HepG2 (cell line): ENCODE measurements around the gene HDAC4. TPM values are rescaled to one million over a fixed set of nuclear protein-coding genes. Genes with fewer than 3 reads are reported as not detected.
A peak's percentile ranks its signal among the peaks of the same experiment; 100 is the strongest.

Source experiments
- ATAC-seq: fragments of 200-7000 bp; cut with Tn5 transposase; 3 replicates; pipeline ENCODE4 v1.9.1; 2020; ENCODE audit warnings: mild to moderate bottlenecking, moderate library complexity
- BruUV-seq: library from RNA; stranded (reverse); fragments of 400-500 nt; replicated peaks from 2 replicates; lab custom pipeline; 2021; lab: Mats Ljungman, UMichigan
- CTCF ChIA-PET: fragments of 300-600 bp; formaldehyde crosslinking; extraction: SDS; loops from one replicate; lab custom pipeline; 2021; ENCODE audit warnings: low total read pairs, inconsistent platforms, low intra/inter-chr PET ratio; lab: Yijun Ruan, JAX
- POLR2A ChIA-PET: fragments of 350-600 bp; sonication (Branson Sonifier 250); formaldehyde crosslinking; loops from one replicate; lab custom pipeline; 2020; ENCODE audit warnings: antibody characterized with exemption, inconsistent platforms; lab: Yijun Ruan, JAX
- DNase-seq: peaks from one replicate; pipeline ENCODE4 v3.0.0-alpha.2; 2015; ENCODE audit warnings: low spot score
- FAIRE-seq: peaks from 3 replicates; lab custom pipeline; 2011; peaks lifted over from hg19 to GRCh38; lab: Jason Lieb, UNC
- H2AFZ ChIP-seq: one replicate; pipeline ENCODE4 v1.6.1; 2011; ENCODE audit warnings: low read length, inconsistent platforms
- H3K27ac ChIP-seq: fragments of 300-600 bp; 3 replicates; pipeline ENCODE4 v1.8.0; 2011; ENCODE audit warnings: mixed run types, mild to moderate bottlenecking, mixed read lengths, low read length, inconsistent platforms; ENCODE audit not compliant: insufficient read depth; ENCODE audit errors: extremely low read length
- H3K27me3 ChIP-seq, 2 experiments: fragments of 200-600 bp in 1 of 2; 2 replicates in 1 of 2; 3 replicates in 1 of 2; pipeline versions ENCODE4 v1.6.0 to v1.8.0; 2011; ENCODE audit warnings: low read length in 2 of 2, mild to moderate bottlenecking in 2 of 2, moderate library complexity in 2 of 2, inconsistent platforms in 1 of 2; ENCODE audit not compliant: insufficient read depth in 2 of 2, control insufficient read depth in 1 of 2
- H3K36me3 ChIP-seq, 2 experiments: fragments of 200-600 bp in 1 of 2; replicated peaks in 1 of 2; 2 replicates in 1 of 2; 3 replicates in 1 of 2; pipeline versions ENCODE4 v1.5.1 to v1.8.0; 2011; ENCODE audit warnings: low read length in 2 of 2, inconsistent platforms in 1 of 2; ENCODE audit not compliant: insufficient read depth in 2 of 2, control insufficient read depth in 1 of 2
- H3K4me1 ChIP-seq: 2 replicates; pipeline ENCODE4 v1.5.1; 2012; ENCODE audit warnings: low read length, inconsistent platforms; ENCODE audit not compliant: insufficient read depth
- H3K4me2 ChIP-seq: 2 replicates; pipeline ENCODE4 v1.6.0; 2011; ENCODE audit warnings: low read depth, low read length, inconsistent platforms
- H3K4me3 ChIP-seq, 3 experiments: fragments of 200-600 bp in 1 of 3; sonication (generic), shearing (Covaris generic) in 1 of 3; replicated peaks in 1 of 3; 2 replicates each; pipeline ENCODE4 v1.5.1; 2011 to 2016; ENCODE audit warnings: low read length in 3 of 3, inconsistent platforms in 2 of 3, low read depth in 2 of 3, mild to moderate bottlenecking in 2 of 3, control low read depth in 1 of 3, mixed read lengths in 1 of 3; ENCODE audit not compliant: insufficient read depth in 1 of 3
- H3K79me2 ChIP-seq: one replicate; pipeline ENCODE4 v1.6.1; 2011; ENCODE audit warnings: low read length, inconsistent platforms; ENCODE audit not compliant: insufficient read depth
- H3K9ac ChIP-seq: 2 replicates; pipeline ENCODE4 v1.6.0; 2011; ENCODE audit warnings: mild to moderate bottlenecking, low read depth, low read length, inconsistent platforms; ENCODE audit not compliant: insufficient read depth
- H3K9me3 ChIP-seq: 2 replicates; pipeline ENCODE4 v1.5.1; 2012; ENCODE audit warnings: mild to moderate bottlenecking, low read length
- H4K20me1 ChIP-seq: 2 replicates; pipeline ENCODE4 v1.6.0; 2011; ENCODE audit warnings: inconsistent platforms, mild to moderate bottlenecking, low read length, moderate library complexity; ENCODE audit not compliant: insufficient read depth
- HNRNPL ChIP-seq: fragments of 200-400 bp; formaldehyde crosslinking; IDR thresholded peaks from 2 replicates; pipeline ENCODE4 v1.6.1; 2017; ENCODE audit warnings: mild to moderate bottlenecking, low read depth, low read length
- RBM22 ChIP-seq: fragments of 200-400 bp; formaldehyde crosslinking; optimal IDR thresholded peaks from 2 replicates; pipeline ENCODE3; 2017; ENCODE audit warnings: mild to moderate bottlenecking, low read length, moderate library complexity
- SIX4 ChIP-seq: sonication (generic); formaldehyde crosslinking; IDR thresholded peaks from 2 replicates; pipeline ENCODE4 v1.4.0; 2020; ENCODE audit warnings: missing genetic modification reagents
- ZFP37 ChIP-seq: sonication (generic); formaldehyde crosslinking; IDR thresholded peaks from 2 replicates; pipeline ENCODE4 v1.4.0; 2020; ENCODE audit warnings: missing genetic modification reagents, borderline replicate concordance
- ZNF484 ChIP-seq: sonication (generic); formaldehyde crosslinking; IDR thresholded peaks from 2 replicates; pipeline ENCODE4 v1.5.1; 2020; ENCODE audit warnings: mild to moderate bottlenecking, low read depth, missing genetic modification reagents, borderline replicate concordance
- WGBS: methylation state at CpG from one replicate; pipeline ENCODE4 v1.1.6; 2017; ENCODE audit warnings: low lambda C conversion rate; 5-methylcytosine and 5-hydroxymethylcytosine counted together
- in situ Hi-C: cut with HindIII; loops from 2 replicates; pipeline ENCODE4 v1.10.0; 2017; ENCODE audit warnings: low pct_unique_long_range_greater_than_20kb; ENCODE audit not compliant: extremely low pct_ligation_motif_present
- intact Hi-C: fragments of 100-400 bp; cut with micrococcal nuclease; formaldehyde crosslinking; loops from one replicate; pipeline ENCODE4 v1.10.0; 2022; ENCODE audit not compliant: unreplicated experiment
- polyA plus RNA-seq, 8 experiments: library from polyadenylated mRNA; depleted of rRNA in 3 of 8; stranded (reverse) in 7 of 8; unstranded in 1 of 8; fragments of >200 nt; fragmentation: Illumina TruSeq in 4 of 8; extraction: Trizol in 4 of 8; gene quantifications; 2 replicates each; pipeline versions ENCODE4 v1.2.1 to v1.2.3, GENCODE V29; 2011 to 2016; ENCODE audit warnings: low read depth in 4 of 8, missing spikeins in 1 of 8, mixed read lengths in 1 of 8; ENCODE audit not compliant: insufficient read depth in 1 of 8
- total RNA-seq, 5 experiments: library from RNA; depleted of rRNA; stranded (reverse); fragments of >200 nt; fragmentation: Illumina TruSeq; extraction: Trizol; gene quantifications; 2 replicates each; pipeline ENCODE4 v1.2.3, GENCODE V29; 2016; ENCODE audit warnings: low read depth in 1 of 5

Gene HDAC4
- total and polyA plus RNA-seq, 2 of the 13 experiments (the other 11 are each of a cell fraction or from before 2014, with no cell fraction given), result 10.1 to 11.5 TPM

DNA sequence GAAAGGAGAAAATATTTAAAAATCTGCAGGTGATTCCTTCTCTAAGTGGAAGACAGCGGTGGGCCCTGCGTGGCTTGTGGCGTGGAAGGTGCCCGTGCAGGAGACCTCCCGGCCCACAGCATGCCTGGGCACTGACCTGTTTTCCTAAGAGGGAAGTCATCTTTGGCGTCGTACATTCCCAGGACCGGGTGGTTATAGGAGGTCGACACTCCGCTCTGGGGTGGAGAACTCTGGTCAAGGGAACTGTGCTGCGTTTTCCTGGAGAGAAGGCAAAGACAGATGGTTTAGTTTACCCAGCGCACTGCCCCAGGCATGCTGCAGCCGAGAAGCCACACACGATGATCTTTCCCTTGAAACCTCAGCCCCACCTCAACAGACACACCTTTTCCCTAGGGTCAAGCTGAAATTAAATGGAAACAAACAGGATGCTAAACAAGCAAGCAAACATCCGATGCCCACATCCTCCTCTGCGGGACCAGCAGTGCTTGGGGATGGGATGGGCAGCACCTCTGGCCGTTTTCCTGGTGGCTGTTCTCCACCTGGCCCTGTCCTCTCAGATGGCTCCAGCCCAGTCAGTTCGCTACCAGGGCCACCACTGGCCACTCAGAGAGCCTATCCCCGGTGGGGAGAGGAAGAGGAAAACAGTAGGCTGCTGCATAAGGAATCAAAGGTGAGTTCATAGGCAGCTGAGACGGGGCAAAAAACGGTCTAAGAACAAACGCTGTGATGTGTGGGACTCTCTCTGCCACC, 244.1 kb downstream of the HDAC4 start:
- intact Hi-C loops, result no loop called here
- H2AFZ ChIP-seq, result no peak overlapping the region
- TF ChIP-seq ZFP37 (CRISPR knock-in tag) (no peak), RBM22 (peak; percentile 19)
- TF ChIP-seq, all 625 proteins: peak for 1
- H3K27ac ChIP-seq, result no peak overlapping the region
- H3K27me3 ChIP-seq, result no peaks in the 10 kb centered on the region
- BruUV-seq, result no TSS peak
- no peaks in the 10 kb centered on the region for H3K9me3 ChIP-seq
- H4K20me1 ChIP-seq, result no peaks in the 10 kb centered on the region; the same call in 1 of the 2 replicates
- in situ Hi-C loops, result no loop called here
- POLR2A ChIA-PET, result no interaction called here
- 93% methylated on average over 22 of the region's 22 CpGs for WGBS
- peaks cover 25 to 53% of the 10 kb centered on the region in 2 experiments for H3K36me3 ChIP-seq
- no peak for DNase-seq
- CTCF ChIA-PET, result no interaction called here
- FAIRE-seq, result no peak
- no peak overlapping the region for H3K4me3 ChIP-seq
- no peak for ATAC-seq
- no peaks in the 10 kb centered on the region for H3K79me2 ChIP-seq
- no peaks in the 10 kb centered on the region for H3K4me1 ChIP-seq
- no peak overlapping the region for H3K9ac ChIP-seq
- H3K4me2 ChIP-seq, result no peak overlapping the region

DNA sequence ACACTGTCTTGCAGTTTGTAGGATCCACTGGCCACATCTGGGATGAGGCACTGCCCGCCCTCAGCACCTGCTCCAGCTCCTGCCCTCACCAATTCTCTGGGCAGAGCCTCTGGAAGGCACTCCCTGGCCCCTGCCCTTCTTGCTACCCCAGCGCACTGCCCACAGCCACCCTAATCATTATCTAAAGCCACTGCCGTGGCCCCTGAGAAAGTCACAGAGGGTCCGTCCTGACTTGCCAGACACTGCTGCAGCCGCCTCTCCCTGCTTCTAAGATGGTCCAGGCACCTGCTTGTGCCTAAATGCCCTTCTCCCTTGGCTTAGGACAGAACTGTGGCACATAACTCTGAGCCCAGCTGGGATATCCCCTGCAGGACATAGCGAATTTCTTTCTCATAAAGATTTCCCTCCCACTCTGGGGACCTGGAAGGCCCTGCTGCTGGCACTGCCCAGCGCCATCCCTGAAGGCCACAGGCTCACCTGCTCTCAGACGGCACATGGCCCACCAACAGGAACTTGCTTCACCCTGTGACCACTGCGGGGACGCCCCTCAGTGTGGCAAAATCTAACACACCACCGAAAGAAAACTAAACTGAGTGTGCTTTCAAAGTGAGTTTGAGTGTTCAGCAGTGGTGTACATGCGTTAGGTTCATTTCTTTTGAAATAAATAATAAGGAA, 244.9 kb downstream of the HDAC4 start:
- Histone ChIP-seq H4K20me1 (no peaks in the 10 kb centered on the region; the same call in 1 of the 2 replicates), H3K4me2 (no peak overlapping the region), H3K27me3 (no peaks in the 10 kb centered on the region), H3K27ac (no peak overlapping the region), H3K36me3 (peaks cover 25 to 53% of the 10 kb centered on the region in 2 experiments), H3K79me2 (no peaks in the 10 kb centered on the region), H3K4me1 (no peaks in the 10 kb centered on the region), H3K4me3 (no peak overlapping the region), H3K9me3 (no peaks in the 10 kb centered on the region), H2AFZ (no peak overlapping the region), H3K9ac (no peak overlapping the region)
- CTCF ChIA-PET, result no interaction called here
- no peak for FAIRE-seq
- 97% methylated on average over 12 of the region's 12 CpGs for WGBS
- no peak for ATAC-seq
- in situ Hi-C loops, result no loop called here
- intact Hi-C loops, result no loop called here
- DNase-seq, result no peak
- TF ChIP-seq SIX4 (no peak), HNRNPL (0 out of 2 replicates have a peak, but pooled peaks have one; percentile 19), ZNF484 (CRISPR knock-in tag) (no peak)
- POLR2A ChIA-PET, result no interaction called here
- no TSS peak for BruUV-seq
